ENCODE measurements around the gene MIF.
"Not testable (repeated sequence)": the region's sequence is repeated elsewhere in the genome, so short reads cannot be mapped to it uniquely, and the experiment has no call there.

Gene MIF

GRCh38 chr22:23915290-23915689 lies 21.1 kb downstream of the MIF start:
- ATAC-seq, result no peak
- TF ChIP-seq POU6F1 (CRISPR knock-in tag; IDR thresholded peaks at IDR 0.05; ENCODE audit: borderline replicate concordance, low read depth) (no peak), OSR1 (CRISPR knock-in tag; IDR thresholded peaks at IDR 0.05) (no peak)

GRCh38 chr22:23920267-23920611 lies 26.1 kb downstream of the MIF start:
- ATAC-seq, result not testable (repeated sequence)

DNA sequence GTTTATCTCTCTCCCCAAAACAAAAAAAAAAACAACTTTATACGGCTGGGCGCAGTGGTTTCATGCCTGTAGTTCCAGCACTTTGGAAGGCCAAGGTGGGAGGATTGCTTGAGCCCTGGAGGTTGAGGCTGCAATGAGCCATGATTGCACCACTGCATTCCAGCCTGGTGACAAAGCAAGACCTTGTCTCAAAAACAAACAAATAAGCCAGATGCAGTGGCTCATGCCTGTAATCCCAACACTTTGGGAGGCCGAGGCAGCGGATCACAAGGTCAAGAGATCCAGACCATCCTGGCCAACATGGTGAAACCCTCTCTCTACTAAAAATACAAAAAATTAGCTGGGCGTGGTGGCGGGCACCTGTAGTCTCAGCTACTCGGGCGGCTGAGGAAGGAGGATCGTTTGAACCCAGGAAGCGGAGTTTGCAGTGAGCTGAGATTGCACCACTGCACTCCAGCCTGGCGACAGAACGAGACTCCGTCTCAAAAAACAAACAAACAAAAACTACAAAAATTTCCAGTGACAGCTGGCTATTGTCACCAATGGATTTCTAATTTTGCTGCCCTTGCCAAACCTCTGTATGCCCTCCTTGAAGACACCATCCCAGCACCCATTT lies 27.5 kb downstream of the MIF start:
- not testable (repeated sequence) for ATAC-seq

DNA sequence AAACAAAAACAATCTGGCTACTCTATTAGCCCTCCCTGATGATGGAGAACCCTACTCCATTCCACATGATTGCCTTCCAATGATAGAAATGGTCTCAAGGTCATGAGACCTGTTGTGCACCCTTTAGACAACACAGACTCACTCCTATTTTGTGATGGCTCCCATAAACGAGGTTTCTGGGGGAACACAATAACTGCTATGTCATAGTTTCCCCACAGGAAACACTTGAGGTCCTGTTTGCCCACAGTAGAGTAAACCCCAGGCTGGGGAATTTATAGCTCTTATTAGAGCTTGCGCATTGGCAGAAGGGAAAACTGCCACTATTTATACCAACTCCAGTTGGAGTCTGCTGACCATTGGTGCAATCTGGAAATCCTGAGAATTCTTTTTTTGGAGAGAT lies 28.7 kb downstream of the MIF start:
- ATAC-seq, result no peak
- TF ChIP-seq RARB (CRISPR knock-in tag; IDR thresholded peaks at IDR 0.05), result no peak
- TF ChIP-seq ZC3H10 (CRISPR knock-in tag; IDR thresholded peaks at IDR 0.05), result no peak
- TF ChIP-seq ZNF70 (CRISPR knock-in tag; IDR thresholded peaks at IDR 0.05), result no peak
- TF ChIP-seq OSR1 (CRISPR knock-in tag; IDR thresholded peaks at IDR 0.05), result no peak
- no peak for TF ChIP-seq ISL1 (CRISPR knock-in tag; IDR thresholded peaks at IDR 0.05)
- TF ChIP-seq POU6F1 (CRISPR knock-in tag; IDR thresholded peaks at IDR 0.05; ENCODE audit: borderline replicate concordance, low read depth), result no peak
- no peak for TF ChIP-seq PATZ1 (CRISPR knock-in tag; IDR thresholded peaks at IDR 0.05; ENCODE audit: borderline replicate concordance)

GRCh38 chr22:23925020-23925606 lies 30.9 kb downstream of the MIF start:
- TF ChIP-seq ZC3H10 (CRISPR knock-in tag; IDR thresholded peaks at IDR 0.05) (no peak), ZNF565 (CRISPR knock-in tag; conservative IDR thresholded peaks at IDR 0.05; ENCODE audit: low read depth) (no peak), OSR1 (CRISPR knock-in tag; IDR thresholded peaks at IDR 0.05) (no peak), ISL1 (CRISPR knock-in tag; IDR thresholded peaks at IDR 0.05) (no peak), ARNTL (CRISPR knock-in tag; IDR thresholded peaks at IDR 0.05; ENCODE audit: borderline replicate concordance, low read depth) (no peak), CSDC2 (CRISPR knock-in tag; IDR thresholded peaks at IDR 0.05) (no peak), PATZ1 (CRISPR knock-in tag; IDR thresholded peaks at IDR 0.05; ENCODE audit: borderline replicate concordance) (no peak), ZFP30 (CRISPR knock-in tag; IDR thresholded peaks at IDR 0.05) (no peak)
- ATAC-seq, result no peak

DNA sequence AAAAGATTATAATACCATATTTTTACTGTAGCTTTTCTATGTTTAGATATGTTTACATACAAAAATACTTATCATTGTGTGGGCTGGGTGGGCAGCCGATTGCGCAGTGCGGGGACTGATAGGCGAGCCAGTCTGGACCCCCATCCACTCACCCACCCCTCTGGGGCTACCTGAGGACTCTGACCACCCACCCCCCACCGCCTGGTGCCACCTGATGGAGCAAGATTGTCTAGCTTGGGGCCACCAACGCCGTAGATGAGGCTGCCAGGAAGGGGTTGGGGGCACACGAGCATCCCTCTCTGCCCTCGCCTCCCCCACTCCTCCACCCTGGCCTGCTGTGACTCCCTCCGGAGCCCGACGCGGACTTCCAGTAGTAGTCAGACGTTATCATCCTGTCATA lies 32.4 kb downstream of the MIF start:
- no peak for ATAC-seq
- TF ChIP-seq, protein P1, sequence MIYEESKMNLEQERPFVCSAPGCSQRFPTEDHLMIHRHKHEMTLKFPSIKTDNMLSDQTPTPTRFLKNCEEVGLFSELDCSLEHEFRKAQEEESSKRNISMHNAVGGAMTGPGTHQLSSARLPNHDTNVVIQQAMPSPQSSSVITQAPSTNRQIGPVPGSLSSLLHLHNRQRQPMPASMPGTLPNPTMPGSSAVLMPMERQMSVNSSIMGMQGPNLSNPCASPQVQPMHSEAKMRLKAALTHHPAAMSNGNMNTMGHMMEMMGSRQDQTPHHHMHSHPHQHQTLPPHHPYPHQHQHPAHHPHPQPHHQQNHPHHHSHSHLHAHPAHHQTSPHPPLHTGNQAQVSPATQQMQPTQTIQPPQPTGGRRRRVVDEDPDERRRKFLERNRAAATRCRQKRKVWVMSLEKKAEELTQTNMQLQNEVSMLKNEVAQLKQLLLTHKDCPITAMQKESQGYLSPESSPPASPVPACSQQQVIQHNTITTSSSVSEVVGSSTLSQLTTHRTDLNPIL (CRISPR knock-in tag; IDR thresholded peaks at IDR 0.05; ENCODE audit: low read depth), result no peak
- no peak for TF ChIP-seq TOX (CRISPR knock-in tag; IDR thresholded peaks at IDR 0.05; ENCODE audit: borderline replicate concordance)
- TF ChIP-seq ZNF8 (CRISPR knock-in tag; IDR thresholded peaks at IDR 0.05), result no peak
- TF ChIP-seq ESRRG (CRISPR knock-in tag; IDR thresholded peaks at IDR 0.05), result no peak
- no peak for TF ChIP-seq OSR1 (CRISPR knock-in tag; IDR thresholded peaks at IDR 0.05)
- TF ChIP-seq ZFP30 (CRISPR knock-in tag; IDR thresholded peaks at IDR 0.05), result no peak
- no peak for TF ChIP-seq ZNF70 (CRISPR knock-in tag; IDR thresholded peaks at IDR 0.05)
- no peak for TF ChIP-seq CSDC2 (CRISPR knock-in tag; IDR thresholded peaks at IDR 0.05)
- no peak for TF ChIP-seq ZC3H10 (CRISPR knock-in tag; IDR thresholded peaks at IDR 0.05)
- TF ChIP-seq ZNF565 (CRISPR knock-in tag; conservative IDR thresholded peaks at IDR 0.05; ENCODE audit: low read depth), result no peak
- TF ChIP-seq ARNTL (CRISPR knock-in tag; IDR thresholded peaks at IDR 0.05; ENCODE audit: borderline replicate concordance, low read depth), result no peak
- no peak for TF ChIP-seq GLIS3 (CRISPR knock-in tag; IDR thresholded peaks at IDR 0.05)
- no peak for TF ChIP-seq POU6F1 (CRISPR knock-in tag; IDR thresholded peaks at IDR 0.05; ENCODE audit: borderline replicate concordance, low read depth)
- TF ChIP-seq TSHZ2 (CRISPR knock-in tag; IDR thresholded peaks at IDR 0.05), result no peak
- no peak for TF ChIP-seq RARB (CRISPR knock-in tag; IDR thresholded peaks at IDR 0.05)

Measured in SK-N-SH treated with all-trans-retinoic acid at 6 μM for 48 hours (cell line).